Raji (cell line): ENCODE measurements around the gene SMARCA4.

Source experiments
- POLR2A ChIP-seq: IDR thresholded peaks from 2 replicates; pipeline ENCODE4 v1.6.1; 2011; ENCODE audit warnings: low read depth, low read length, control low read depth; ENCODE audit not compliant: insufficient read depth

The SMARCA4 gene

GRCh38 chr19:11031421-11032070 lies 70.7 kb downstream of the SMARCA4 start:
- TF ChIP-seq POLR2A = no peak

- no peak for TF ChIP-seq POLR2A
Observed at GRCh38 chr19:11033251-11033650, 72.4 kb downstream of the SMARCA4 start.

GRCh38 chr19:11033763-11034162 lies 72.9 kb downstream of the SMARCA4 start:
- TF ChIP-seq POLR2A = no peak

GRCh38 chr19:11034449-11035213 lies 73.8 kb downstream of the SMARCA4 start:
- TF ChIP-seq POLR2A = no peak

GRCh38 chr19:11035441-11036377 lies 74.9 kb downstream of the SMARCA4 start:
- peak; percentile 35; the same call in 1 of the 2 replicates for TF ChIP-seq POLR2A

GRCh38 chr19:11038511-11038910 lies 77.7 kb downstream of the SMARCA4 start:
- no peak for TF ChIP-seq POLR2A

GRCh38 chr19:11041194-11041593 lies 80.4 kb downstream of the SMARCA4 start:
- no peak for TF ChIP-seq POLR2A

- TF ChIP-seq POLR2A = no peak
Observed at GRCh38 chr19:11041966-11042627, 81.3 kb downstream of the SMARCA4 start.

GRCh38 chr19:11044431-11044830 lies 83.6 kb downstream of the SMARCA4 start:
- TF ChIP-seq POLR2A = no peak

- no peak for TF ChIP-seq POLR2A
Observed at GRCh38 chr19:11045536-11045935, 84.7 kb downstream of the SMARCA4 start.

- TF ChIP-seq POLR2A = peak; percentile 43; the same call in 1 of the 2 replicates
Observed at GRCh38 chr19:11046605-11047354, 86.0 kb downstream of the SMARCA4 start.

- TF ChIP-seq POLR2A = no peak
Observed at GRCh38 chr19:11047866-11048265, 87.0 kb downstream of the SMARCA4 start.

- no peak for TF ChIP-seq POLR2A
Observed at GRCh38 chr19:11050323-11051114, 89.7 kb downstream of the SMARCA4 start.
